ENCODE results near the gene CDK5RAP1. TPM values are rescaled to one million over a fixed set of nuclear protein-coding genes. Genes with fewer than 3 reads are reported as not detected.

Gene CDK5RAP1
- polyA plus RNA-seq, 1 donor (not counting 4 experiments of a cell fraction or from before 2014, with no cell fraction given): 34.0 TPM

- H3K9me1 ChIP-seq (ENCODE audit: control insufficient read depth, extremely low read depth, insufficient read depth, low read length): no peaks in the 10 kb centered on the region
- no peak overlapping the region for H3K4me3 ChIP-seq (ENCODE audit: control insufficient read depth in 2 of 3, extremely low read depth in 1 of 3, insufficient read depth in 2 of 3, low read depth in 1 of 3, low read length in 3 of 3)
- no peak overlapping the region for H3K9ac ChIP-seq (ENCODE audit: control insufficient read depth, extremely low read depth, insufficient read depth, low read length)
- H4K20me1 ChIP-seq (ENCODE audit: control insufficient read depth, extremely low read depth, insufficient read depth, low read length): no peaks in the 10 kb centered on the region
- dilution Hi-C loops (cut with MboI; ENCODE audit: extremely low pct_ligation_motif_present, low sequenced_read_pairs): no loop called here
- no peaks in the 10 kb centered on the region for H3K79me2 ChIP-seq (ENCODE audit: control insufficient read depth, insufficient read depth, low read length)
- H3K36me3 ChIP-seq (ENCODE audit: control insufficient read depth in 2 of 2, extremely low read depth in 1 of 2, insufficient read depth in 2 of 2, low read length in 2 of 2): peaks cover 17 to 36% of the 10 kb centered on the region in 2 experiments
- DNase-seq (ENCODE audit: low read depth, low spot score) (no peak), FAIRE-seq (no peak)
- TF ChIP-seq EZH2 (IDR thresholded peaks at IDR 0.05; ENCODE audit: low read length): no peak
- TF ChIP-seq, protein P1, sequence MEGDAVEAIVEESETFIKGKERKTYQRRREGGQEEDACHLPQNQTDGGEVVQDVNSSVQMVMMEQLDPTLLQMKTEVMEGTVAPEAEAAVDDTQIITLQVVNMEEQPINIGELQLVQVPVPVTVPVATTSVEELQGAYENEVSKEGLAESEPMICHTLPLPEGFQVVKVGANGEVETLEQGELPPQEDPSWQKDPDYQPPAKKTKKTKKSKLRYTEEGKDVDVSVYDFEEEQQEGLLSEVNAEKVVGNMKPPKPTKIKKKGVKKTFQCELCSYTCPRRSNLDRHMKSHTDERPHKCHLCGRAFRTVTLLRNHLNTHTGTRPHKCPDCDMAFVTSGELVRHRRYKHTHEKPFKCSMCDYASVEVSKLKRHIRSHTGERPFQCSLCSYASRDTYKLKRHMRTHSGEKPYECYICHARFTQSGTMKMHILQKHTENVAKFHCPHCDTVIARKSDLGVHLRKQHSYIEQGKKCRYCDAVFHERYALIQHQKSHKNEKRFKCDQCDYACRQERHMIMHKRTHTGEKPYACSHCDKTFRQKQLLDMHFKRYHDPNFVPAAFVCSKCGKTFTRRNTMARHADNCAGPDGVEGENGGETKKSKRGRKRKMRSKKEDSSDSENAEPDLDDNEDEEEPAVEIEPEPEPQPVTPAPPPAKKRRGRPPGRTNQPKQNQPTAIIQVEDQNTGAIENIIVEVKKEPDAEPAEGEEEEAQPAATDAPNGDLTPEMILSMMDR (optimal IDR thresholded peaks at IDR 0.05 in 1 of 3, IDR thresholded peaks at IDR 0.05 in 1 of 3, conservative IDR thresholded peaks at IDR 0.05 in 1 of 3; ENCODE audit: extremely low read depth in 1 of 3, insufficient read depth in 2 of 3, low read length in 3 of 3): no peak
- H3K27ac ChIP-seq (ENCODE audit: control insufficient read depth, insufficient read depth, low read length): no peak overlapping the region
- H2AFZ ChIP-seq (ENCODE audit: control insufficient read depth, low read length): no peak overlapping the region
- peaks cover 20% of the 10 kb centered on the region for H3K4me1 ChIP-seq (ENCODE audit: control insufficient read depth, extremely low read depth, insufficient read depth, low read length)
- no peak overlapping the region for H3K4me2 ChIP-seq (ENCODE audit: control insufficient read depth, extremely low read depth, insufficient read depth, low read depth, low read length)
- no peaks in the 10 kb centered on the region for H3K9me3 ChIP-seq (ENCODE audit: control insufficient read depth, low read depth, low read length)
- H3K27me3 ChIP-seq (ENCODE audit: control insufficient read depth, extremely low read depth, insufficient read depth, low read length): no peaks in the 10 kb centered on the region
Observed at GRCh38 chr20:33370291-33370690, 31.0 kb downstream of the CDK5RAP1 start.

DNA sequence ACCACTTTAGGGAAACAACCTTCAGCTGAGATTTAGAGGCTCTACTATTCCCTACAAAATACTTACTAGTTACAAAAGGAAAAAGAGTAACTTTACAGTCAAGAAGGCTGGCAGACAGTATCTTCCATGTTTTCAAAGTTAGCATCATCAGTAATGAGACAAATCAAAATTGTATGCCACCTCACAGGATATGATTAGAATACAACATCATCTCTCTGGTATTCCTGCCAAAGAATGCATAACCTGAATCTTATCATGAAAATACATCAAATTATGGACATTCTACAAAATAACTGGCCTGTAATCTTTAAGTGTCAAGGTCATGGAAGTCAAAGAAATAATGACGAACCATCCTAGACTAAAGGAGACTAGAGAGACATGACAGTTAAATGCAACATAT, 38.4 kb downstream of the CDK5RAP1 start:
- H3K9me3 ChIP-seq (ENCODE audit: control insufficient read depth, low read depth, low read length): no peaks in the 10 kb centered on the region
- DNase-seq (ENCODE audit: low read depth, low spot score) (no peak), FAIRE-seq (no peak)
- no peak overlapping the region for H3K4me2 ChIP-seq (ENCODE audit: control insufficient read depth, extremely low read depth, insufficient read depth, low read depth, low read length)
- no peaks in the 10 kb centered on the region for H4K20me1 ChIP-seq (ENCODE audit: control insufficient read depth, extremely low read depth, insufficient read depth, low read length)
- H3K36me3 ChIP-seq (ENCODE audit: control insufficient read depth in 2 of 2, extremely low read depth in 1 of 2, insufficient read depth in 2 of 2, low read length in 2 of 2): peaks cover 25 to 32% of the 10 kb centered on the region in 2 experiments
- H3K79me2 ChIP-seq (ENCODE audit: control insufficient read depth, insufficient read depth, low read length): no peaks in the 10 kb centered on the region
- H3K4me1 ChIP-seq (ENCODE audit: control insufficient read depth, extremely low read depth, insufficient read depth, low read length): no peaks in the 10 kb centered on the region
- dilution Hi-C loops (cut with MboI; ENCODE audit: extremely low pct_ligation_motif_present, low sequenced_read_pairs): no loop called here
- no peak overlapping the region for H2AFZ ChIP-seq (ENCODE audit: control insufficient read depth, low read length)
- H3K27ac ChIP-seq (ENCODE audit: control insufficient read depth, insufficient read depth, low read length): no peak overlapping the region
- H3K27me3 ChIP-seq (ENCODE audit: control insufficient read depth, extremely low read depth, insufficient read depth, low read length): no peaks in the 10 kb centered on the region
- TF ChIP-seq EZH2 (IDR thresholded peaks at IDR 0.05; ENCODE audit: low read length): no peak
- TF ChIP-seq, protein P1 (optimal IDR thresholded peaks at IDR 0.05 in 1 of 3, IDR thresholded peaks at IDR 0.05 in 1 of 3, conservative IDR thresholded peaks at IDR 0.05 in 1 of 3; ENCODE audit: extremely low read depth in 1 of 3, insufficient read depth in 2 of 3, low read length in 3 of 3): no peak
- no peak overlapping the region for H3K4me3 ChIP-seq (ENCODE audit: control insufficient read depth in 2 of 3, extremely low read depth in 1 of 3, insufficient read depth in 2 of 3, low read depth in 1 of 3, low read length in 3 of 3)
- no peaks in the 10 kb centered on the region for H3K9me1 ChIP-seq (ENCODE audit: control insufficient read depth, extremely low read depth, insufficient read depth, low read length)
- H3K9ac ChIP-seq (ENCODE audit: control insufficient read depth, extremely low read depth, insufficient read depth, low read length): no peak overlapping the region
